IPS-NIHi11 (cell line): Measurements from ENCODE around the gene LUC7L3.

Source experiments
- DNase-seq: peaks from one replicate; pipeline ENCODE4 v3.0.0; 2012; ENCODE audit warnings: mixed read lengths, low spot score

The LUC7L3 gene

DNA sequence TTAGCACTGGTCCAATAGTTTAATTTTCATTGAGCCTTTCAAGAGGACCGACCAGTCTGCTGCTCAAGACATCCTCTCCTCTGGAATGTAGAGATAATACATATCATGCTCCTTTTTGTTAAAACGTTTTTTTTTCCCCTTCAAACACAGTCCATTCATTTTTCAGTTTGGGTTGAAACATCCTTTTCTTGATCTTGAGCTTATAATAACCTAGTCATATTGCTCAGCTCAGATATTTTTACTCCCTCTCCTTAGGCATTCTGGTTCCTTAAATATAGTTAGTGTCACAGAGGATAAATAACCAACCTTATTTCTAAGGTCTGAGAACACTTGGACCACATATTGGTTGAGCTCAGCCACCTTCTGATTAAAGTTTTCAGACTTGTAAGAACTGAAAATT lies 35.1 kb downstream of the LUC7L3 start:
- no peak for DNase-seq

DNA sequence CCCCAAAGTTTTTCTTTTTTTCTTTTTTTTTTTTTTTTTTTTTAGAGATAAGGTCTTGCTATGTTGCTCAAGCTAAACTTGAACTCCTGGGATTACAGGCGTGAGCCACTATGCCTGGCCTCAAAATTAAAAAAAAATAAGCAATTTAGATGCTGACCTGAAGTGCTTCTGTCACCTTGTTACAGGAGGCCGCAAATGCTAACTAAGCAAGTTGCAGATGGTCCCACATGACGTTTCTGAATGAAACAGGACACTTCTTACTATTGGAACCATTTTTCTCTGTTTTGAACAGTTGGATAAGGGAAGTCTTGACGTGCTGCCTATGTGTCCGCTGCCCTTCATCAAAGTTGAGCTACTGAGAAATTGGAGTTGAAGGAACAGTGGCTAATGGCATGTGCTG lies 39.1 kb downstream of the LUC7L3 start:
- no peak for DNase-seq

DNA sequence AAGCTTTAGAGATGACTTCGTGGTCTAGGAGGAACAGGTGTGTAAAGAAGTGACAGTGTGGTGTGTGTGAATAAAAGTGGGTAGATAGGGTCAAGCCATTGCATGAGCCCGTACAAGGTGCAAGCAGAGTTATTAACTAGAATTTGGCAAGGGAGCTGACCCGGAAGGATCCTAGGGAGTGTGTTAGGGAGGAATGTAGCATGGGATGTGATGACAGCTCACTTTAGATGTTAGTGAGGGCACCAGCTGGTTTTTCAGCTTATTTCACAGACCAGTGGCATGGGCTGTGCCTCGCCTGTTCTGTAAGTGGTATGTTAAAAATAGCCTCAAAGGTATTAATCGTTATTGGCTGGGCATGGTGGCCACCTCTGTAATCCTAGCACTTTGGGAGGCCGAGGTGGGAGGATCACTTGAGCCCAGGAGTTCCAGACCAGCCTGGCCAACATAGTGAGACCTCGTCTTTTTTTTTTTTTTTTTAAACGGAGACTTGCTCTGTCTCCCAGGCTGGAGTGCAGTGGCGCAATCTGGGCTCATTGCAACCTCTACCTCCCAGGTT lies 39.7 kb downstream of the LUC7L3 start:
- no peak for DNase-seq

DNA sequence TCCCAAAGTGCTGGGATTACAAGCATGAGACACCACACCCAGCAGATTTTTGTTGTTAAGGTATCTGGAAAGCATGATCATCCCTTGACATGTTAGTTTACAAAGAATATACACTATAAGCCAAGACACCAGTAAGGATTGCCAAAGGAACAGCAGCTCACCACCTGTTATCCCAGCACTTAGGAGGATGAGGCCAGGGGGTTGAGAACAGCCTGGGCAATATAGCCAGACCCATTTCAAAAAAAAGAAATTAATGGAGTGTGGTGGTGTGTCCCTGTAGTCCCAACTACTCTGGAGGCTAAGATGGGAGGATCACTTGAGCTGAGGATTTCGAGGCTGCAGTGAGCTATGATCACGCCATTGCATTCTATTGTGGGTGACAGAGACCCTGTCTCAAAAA lies 42.8 kb downstream of the LUC7L3 start:
- no peak for DNase-seq

DNA sequence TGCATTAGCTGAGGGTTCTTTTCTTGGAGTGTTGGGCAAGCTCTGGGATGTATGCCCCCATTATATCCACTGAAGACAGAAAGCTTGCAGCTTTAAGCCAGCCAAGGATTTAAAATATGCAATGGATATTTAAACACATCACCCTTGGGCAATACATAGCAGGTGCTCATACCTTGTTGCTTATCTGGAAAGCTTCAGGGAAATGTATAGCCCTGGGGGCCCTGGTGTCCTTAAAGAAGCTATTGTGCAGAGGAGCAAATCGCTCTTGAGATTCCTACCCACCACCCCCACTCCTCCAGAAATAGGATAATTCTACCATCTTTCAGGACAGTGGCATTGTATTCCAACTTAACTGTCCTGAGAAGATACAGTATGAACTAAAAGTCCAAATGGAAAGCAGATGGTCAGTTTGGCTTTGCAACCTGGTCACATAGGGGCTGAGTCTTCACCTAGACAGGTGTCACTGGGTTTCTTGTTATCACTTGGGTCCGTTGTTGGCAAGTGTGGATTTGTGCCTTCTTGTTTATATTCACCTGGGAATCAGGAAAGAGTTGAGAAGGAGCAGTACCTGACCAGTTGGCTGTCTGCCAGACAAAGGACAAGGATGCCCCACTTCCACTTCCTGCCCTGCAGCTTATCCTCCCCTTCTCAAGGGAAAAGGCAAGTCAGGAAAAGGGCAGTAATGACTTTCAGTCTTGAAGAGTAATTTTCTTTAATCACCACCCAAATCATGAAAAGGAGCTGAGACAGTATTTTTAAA lies 44.5 kb downstream of the LUC7L3 start:
- no peak for DNase-seq

DNA sequence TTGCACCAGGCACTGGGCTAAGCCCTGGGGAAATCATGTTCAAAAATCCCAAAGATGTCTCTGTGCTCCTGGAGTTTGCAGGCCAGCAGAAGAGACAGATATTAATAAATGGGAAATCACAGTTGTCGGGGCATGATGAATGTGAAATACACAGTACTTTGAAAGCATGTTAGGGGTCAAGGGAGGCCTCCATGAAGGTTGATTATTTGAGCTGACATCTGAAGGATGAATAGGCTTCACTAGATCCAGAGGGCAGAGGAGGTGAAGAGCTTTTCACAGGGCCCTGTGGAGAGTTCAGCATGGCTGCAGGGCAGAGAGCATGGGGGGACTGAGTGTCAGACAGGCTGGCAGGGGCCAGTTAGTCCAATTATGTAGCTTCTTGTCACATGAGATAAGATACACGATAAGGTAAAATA lies 45.3 kb downstream of the LUC7L3 start:
- DNase-seq, result no peak

DNA sequence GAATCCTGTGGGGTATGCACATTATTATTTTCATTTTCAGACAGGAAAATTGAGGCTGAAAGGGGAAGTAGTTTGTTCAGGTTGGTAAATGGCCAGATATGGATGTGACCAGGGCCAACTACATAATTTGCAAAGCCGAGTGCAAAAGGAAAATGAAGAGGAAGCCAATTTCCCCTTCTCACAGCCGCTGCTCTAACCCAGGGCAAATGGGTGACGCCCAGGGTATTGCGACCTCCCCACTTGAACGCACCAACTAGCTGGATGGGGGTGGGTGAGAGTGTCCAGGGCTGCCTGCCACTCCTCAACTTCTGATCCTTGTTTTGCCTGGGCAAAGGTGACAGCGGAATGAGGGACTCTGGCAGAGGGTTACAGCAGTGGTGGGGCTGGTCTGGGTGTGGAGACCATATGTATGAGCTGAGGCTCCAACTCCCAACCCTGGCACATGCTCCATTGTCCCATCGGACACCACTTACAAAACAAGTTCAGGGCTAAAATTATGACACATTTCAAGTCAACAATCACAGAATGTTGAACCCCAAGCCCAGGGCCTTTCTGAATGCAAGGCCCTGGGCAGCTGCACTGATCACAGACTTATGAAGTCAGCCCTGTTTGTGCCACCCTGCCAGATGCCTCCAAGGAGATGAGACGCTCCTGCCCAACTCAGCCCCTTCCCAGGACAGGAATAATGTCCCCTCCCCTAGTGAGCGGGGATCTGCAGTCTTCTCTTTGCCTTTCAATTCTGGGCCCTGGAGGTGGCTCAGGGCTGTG lies 46.2 kb downstream of the LUC7L3 start:
- no peak for DNase-seq

DNA sequence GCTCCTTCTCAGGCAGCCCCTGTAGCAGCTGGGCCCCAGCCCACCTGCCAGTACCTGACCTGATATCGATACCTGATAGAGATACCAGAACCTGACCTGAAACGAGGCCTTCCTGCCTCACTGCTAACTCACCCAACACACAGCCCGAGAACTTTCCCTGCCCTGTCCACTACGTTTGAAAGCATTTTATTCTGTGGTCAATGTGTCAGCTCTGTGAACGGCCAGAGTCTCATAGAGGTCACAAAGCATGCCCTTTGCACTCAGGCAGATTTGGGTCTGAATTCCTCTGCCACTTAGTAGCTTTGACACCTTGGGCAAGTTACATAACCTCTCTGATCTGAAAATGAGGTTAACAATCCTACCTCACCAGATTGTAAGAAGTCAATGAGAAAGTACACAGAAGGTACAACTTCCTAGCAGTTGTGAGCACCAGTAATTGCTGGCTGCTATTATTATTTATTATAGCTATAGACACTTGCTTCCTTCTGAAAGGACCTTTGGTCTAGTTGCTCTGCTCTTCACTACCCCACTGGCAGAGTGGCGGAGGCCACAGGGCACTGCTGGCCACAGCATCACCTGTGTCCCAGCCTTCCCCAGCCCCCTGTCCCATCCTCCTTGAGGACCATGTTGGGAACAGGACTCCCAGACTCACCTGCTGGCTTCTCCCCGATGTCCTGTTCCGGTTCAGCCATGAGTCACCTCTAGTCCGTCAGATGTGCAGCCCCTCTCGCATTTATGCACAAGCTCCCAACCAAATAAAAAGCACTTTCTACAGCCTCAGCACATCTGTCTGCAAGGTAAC lies 47.0 kb downstream of the LUC7L3 start:
- no peak for DNase-seq

DNA sequence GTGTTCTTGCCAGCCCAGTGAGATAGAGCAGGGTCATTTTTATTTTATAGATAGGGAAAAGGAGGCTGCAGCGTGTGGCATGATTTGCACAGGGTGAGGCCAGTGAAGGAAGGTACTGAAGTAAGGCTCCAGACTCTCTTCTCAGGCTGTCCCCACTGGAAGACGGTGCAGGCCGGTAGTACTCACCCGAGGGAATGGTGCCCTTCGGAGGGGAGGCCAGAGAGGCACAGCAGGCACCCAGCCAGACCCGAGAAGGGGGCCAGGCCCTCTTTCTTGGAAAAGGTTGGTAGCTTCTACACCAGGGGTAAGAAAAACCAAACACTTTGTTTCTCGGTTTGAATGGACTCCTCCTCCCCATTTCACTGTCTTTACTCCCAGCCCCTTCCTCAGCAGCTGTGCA lies 47.6 kb downstream of the LUC7L3 start:
- DNase-seq, result no peak

DNA sequence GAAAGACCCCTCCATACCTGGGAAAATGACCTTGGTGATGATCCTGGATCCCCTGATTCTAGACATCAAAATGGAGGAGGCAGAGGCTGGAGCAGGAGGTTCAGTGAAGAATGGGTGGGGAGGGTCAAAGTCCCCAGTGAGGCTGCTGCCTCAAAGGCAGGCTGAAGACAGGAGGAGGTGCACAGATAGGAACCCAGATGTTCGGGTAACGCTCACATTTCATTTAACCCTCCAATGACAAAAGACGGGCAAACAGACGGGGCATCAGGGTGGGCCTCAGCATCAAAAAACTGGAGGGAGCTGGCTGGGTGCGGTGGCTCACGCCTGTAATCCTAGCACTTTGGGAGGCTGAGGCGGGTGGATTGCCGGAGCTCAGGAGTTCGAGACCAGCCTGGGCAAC lies 48.0 kb downstream of the LUC7L3 start, which contains the start of gene ANKRD40CL:
TSS of gene ANKRD40CL (minus strand) at position 73 of the 400 bp plus-strand sequence. CDS start 605 bp downstream, outside the sequence.
- DNase-seq, result no peak

DNA sequence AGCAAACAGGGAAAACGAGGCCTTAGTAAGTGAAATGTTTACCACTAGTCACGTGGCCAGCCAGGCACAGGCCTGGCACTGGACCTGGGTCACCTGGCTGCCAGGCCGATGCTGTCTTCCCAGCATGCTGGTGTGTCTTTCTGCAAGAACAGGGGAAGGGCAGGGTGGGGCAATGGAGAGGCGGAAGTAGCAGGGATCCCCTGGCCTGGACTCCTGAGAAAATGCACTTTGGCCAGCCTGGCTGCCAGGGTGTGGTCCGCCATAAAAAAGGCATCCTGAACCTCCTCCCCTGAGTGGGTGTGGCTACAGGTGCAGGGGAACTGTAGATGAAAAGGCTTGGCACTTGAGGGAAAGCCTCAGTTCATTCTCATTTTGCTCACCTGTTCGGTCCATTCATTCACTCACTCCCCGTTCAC lies 49.0 kb downstream of the LUC7L3 start:
- DNase-seq, result peak; percentile 46

DNA sequence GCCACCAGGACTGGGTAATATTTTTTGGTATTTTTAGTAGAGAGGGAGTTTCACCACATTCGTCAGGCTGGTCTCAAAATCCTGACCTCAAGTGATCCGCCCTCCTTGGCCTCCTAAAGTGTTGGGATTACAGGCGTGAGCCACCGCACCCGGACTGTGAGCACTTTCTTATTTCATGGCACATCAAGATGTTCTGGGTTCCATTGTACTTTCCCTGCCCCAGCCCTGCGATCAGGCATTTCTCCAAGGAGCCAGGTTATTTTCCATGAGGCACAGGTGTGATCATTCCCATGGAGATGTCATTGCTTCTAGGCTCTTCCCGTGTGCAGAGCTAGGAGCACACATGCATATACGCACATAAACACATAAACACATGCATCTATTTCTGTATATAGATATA lies 50.5 kb downstream of the LUC7L3 start:
- DNase-seq, result no peak

DNA sequence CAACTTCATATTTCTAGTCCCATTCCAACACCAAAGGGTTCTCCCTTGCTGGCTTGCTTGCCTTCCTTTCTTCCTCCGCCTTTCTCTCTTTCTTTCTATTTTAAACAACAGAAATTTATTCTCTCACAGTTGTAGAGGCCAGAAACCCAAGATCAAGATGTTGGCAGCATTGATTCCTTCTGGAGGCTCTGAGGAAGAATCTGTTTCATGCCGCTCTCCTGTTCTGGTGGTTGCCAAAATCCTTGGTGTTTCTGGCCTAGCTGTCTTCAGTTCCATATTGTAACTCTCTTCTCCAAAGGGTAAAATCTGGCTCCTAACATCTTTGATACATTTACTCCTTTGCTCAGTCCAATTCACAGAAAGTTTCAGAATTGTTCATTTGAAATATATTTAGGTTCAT lies 50.9 kb downstream of the LUC7L3 start:
- no peak for DNase-seq

DNA sequence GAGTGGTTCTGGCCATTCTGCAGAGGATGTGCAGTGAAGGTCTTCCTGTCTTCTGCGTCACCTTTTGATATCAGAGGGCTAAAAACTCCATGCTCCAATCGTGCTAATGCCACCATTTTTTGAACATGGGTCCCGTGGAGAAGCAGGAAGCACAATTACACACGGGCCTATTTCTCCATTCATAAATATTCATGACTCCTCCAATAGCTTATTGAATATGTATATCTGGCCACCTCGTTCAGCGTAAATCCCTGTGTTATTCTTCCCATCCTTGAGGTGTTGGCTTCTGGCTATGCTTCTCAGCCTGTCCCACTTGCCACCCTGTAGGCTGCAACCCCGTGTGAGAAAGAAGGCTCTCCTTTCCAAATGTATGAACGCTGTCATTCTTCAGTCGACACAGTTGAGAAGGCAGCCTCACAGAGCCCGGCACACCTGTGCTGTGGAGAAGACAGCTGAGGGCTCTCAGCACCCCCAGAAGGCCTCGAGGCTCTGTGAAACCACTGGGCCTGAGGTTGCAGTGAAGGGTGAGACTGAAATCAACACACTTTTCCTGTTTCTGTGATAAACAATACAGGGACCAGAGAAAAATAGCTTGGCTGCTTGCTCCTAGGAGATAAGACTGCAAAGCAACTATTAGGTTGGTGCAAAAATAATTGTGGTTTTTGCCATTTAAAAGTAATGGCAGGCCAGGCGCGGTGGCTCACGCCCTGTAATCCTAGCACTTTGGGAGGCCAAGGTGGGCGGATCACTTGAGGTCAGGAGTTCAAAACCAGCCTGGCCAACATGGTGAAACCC lies 52.8 kb downstream of the LUC7L3 start:
- DNase-seq, result no peak

DNA sequence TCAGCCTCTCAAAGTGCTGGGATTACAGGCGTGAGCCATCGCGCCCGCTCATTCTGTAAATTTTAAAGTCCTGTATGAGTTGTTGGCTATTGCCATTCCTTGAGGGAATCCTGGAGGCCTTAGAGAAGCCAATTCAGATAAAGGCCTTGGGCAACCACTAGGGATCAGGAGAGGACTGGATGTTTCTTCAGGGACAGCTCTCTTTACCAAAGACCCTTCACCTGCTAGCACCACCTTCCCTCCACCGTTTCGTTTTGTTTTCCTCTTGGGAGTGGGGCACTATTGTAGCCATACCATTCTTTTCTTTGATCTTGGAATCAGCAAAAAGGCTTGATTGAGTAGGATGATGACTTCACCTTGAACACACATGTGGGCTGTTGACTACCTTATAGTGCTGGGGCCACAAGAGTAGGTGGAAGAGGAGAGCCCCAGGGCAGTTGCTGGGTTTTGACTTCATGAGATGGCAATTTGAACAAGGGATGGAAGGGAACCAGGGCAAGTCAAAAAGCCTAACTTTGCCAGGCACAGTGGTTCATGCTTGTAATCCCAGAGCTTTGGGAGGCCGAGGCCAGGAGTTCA lies 54.9 kb downstream of the LUC7L3 start:
- DNase-seq, result no peak

DNA sequence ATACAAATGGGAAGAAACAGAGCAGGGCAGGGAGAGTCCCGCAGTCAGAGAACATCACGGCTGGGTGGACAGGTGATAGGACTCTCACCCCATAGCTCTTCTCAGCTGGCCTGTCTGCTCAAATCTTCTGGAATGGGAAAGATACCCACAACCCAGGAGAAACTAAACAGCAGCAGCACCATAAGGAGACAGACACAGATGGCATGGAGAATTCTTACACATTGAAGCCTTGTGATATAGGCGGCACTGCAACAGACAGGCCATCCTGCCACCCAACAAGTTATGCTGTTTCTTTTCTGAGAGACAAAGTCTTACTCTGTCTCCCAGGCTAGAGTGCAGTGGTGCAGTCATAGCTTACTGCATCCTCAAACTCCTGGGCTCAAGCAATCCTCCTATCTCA lies 56.5 kb downstream of the LUC7L3 start:
- no peak for DNase-seq

DNA sequence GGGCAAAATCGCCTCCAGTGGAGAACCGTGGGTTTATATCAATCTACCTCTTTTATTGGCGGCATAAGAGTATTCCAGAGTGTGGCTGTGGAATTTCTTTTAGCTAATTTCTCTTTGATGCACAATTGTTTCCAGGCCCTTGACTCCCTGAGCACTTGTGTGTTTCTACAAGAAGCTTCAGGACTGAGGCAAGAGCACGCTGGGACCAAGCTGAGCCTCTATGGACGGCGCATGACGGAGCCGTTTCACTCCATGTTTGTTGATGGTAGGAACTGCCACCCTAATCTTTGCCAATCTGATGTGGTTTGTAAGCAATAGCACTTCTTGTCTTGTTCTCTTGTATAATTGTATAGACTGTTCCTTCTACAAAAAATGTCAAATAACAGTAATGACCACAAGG lies 59.1 kb downstream of the LUC7L3 start:
- DNase-seq, result no peak

DNA sequence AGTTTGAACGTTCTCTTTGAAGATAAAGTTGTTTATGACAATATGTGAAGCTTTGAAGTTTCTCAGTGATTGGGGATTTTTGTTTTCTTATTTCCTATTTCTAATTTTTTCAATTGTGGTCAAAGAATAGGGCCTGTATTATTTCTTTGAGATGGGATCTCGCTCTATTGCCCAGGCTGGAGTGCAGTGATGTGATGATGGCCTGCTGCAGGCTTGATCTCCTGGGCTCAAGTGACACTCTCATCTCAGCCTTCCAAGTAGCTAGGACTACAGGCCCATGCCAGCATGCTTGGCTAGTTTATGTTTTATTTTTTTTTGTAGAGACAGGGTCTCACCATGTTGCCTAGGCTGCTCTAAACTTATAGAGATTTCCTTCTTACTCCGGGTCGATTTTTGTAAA lies 59.6 kb downstream of the LUC7L3 start:
- no peak for DNase-seq

DNA sequence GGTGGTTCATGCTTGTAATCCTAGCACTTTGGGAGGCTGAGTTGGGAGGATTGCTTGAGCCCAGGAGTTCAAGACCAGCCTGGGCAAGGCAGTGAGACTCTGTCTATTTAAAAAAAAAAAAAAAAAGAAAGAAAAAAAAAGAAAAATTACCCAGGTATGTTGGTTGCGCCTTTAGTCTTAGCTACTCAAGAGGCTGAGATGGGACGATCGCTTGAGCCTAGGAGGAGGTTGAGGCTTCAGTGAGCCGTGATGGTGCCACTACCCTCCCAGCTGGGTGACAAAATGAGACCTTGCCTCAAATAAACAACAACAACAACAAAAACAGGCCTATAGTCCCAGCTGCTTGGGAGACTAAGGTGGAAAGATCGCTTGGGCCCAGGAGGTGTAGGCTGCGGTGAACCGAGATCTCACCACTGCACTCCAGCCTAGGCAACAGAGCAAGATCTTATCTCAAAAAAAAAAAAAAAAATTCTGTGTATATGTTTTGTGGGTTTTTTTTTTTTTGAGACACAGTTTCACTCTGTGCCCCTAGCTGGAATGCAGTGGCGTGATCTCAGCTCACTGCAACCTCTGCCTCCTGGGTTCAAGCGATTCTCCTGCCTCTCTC lies 60.4 kb downstream of the LUC7L3 start:
- DNase-seq, result no peak

DNA sequence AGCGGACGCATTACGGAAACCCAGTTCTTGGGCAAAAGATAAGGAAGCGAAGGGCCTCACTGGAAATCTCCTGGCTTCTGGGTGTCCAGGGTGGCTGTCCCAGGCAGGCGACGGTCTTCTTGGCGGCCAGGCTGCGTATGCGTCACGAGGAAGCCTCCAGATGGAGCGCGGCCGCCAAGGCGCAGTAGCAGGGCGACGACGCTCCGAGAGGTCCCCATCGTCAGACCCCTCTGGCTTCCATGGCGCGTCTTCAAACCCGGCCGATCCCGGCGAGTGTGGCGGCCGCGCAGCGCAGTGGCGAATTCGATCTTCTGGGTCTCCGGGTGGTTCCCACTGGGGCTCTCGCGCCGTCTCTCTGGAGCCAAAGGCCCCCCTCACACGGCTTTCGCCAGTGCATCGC lies 61.8 kb downstream of the LUC7L3 start:
- no peak for DNase-seq

DNA sequence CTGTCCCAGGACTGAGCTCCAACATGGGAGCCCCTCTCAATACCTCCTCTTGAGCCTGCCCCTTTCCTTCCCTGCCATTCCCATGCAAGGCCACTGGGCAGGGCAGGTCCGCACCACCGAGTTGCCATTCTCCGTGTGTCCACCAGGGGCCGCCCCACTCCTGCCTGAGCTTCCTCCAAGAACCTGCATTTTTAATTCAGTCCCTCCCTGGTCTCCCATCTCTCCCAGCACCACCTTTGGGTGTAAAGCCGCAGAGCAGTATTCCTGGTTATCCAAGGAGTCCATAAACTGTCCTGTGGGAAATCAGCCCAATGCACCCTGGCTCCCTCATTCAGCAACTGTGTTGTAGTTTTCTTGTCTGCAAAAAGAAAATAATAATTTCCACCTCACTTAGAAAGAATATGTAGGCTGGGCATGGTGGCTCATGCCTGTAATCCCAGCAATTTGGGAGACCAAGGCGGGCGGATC lies 63.8 kb downstream of the LUC7L3 start:
- peak; percentile 98 for DNase-seq
